IPS DF 6.9 (cell line): ENCODE data around the gene GLIS1.
"Not testable (repeated sequence)": the region's sequence is repeated elsewhere in the genome, so short reads cannot be mapped to it uniquely, and the experiment has no call there.

Experiments
- DNase-seq: peaks from one replicate; pipeline ENCODE4 v3.0.0-alpha.2; 2013; ENCODE audit warnings: low read depth, low spot score
- H3K27ac ChIP-seq: one replicate; pipeline ENCODE4 v1.5.1; 2013; ENCODE audit warnings: low read length, control low read depth
- H3K27me3 ChIP-seq: 2 replicates; pipeline ENCODE4 v1.6.1; 2013; ENCODE audit warnings: mild to moderate bottlenecking, low read length; ENCODE audit not compliant: control insufficient read depth, insufficient read depth
- H3K36me3 ChIP-seq: 2 replicates; pipeline ENCODE4 v1.6.1; 2013; ENCODE audit warnings: low read length; ENCODE audit not compliant: control insufficient read depth, insufficient read depth
- H3K4me1 ChIP-seq: 2 replicates; pipeline ENCODE4 v1.6.1; 2013; ENCODE audit warnings: low read length; ENCODE audit not compliant: control insufficient read depth, insufficient read depth
- H3K4me3 ChIP-seq: 2 replicates; pipeline ENCODE4 v1.5.1; 2013; ENCODE audit warnings: mild to moderate bottlenecking, low read length
- H3K9me3 ChIP-seq: 2 replicates; pipeline ENCODE4 v1.6.1; 2013; ENCODE audit warnings: low read length, inconsistent platforms; ENCODE audit not compliant: control insufficient read depth, insufficient read depth
- WGBS: extraction: QIAGEN DNeasy Blood & Tissue Kit; methylation state at CpG from one replicate; pipeline ENCODE4 v1.1.7; 2013; ENCODE audit warnings: mixed read lengths, missing lambda C conversion rate; ENCODE audit not compliant: insufficient read length, insufficient coverage; 5-methylcytosine and 5-hydroxymethylcytosine counted together

Gene GLIS1

GRCh38 chr1:53555620-53556326 lies 183.2 kb downstream of the GLIS1 start:
- not testable (repeated sequence) for H3K4me3 ChIP-seq, H3K36me3 ChIP-seq, H3K27me3 ChIP-seq, H3K9me3 ChIP-seq, H3K27ac ChIP-seq, DNase-seq
- peaks cover 12% of the 10 kb centered on the region for H3K4me1 ChIP-seq
- no CpG with 5 or more reads among the region's 2 CpGs for WGBS

- Histone ChIP-seq H3K27ac (no peak overlapping the region), H3K9me3 (no peaks in the 10 kb centered on the region), H3K36me3 (no peaks in the 10 kb centered on the region), H3K4me3 (no peak overlapping the region), H3K4me1 (peaks cover 12% of the 10 kb centered on the region), H3K27me3 (no peaks in the 10 kb centered on the region)
- no CpG with 5 or more reads among the region's 11 CpGs for WGBS
- no peak for DNase-seq
Observed at GRCh38 chr1:53554592-53555305, 184.2 kb downstream of the GLIS1 start.

- Histone ChIP-seq H3K4me3 (no peak overlapping the region), H3K9me3 (no peaks in the 10 kb centered on the region), H3K27me3 (no peaks in the 10 kb centered on the region), H3K4me1 (peaks cover 10% of the 10 kb centered on the region), H3K27ac (no peak overlapping the region), H3K36me3 (no peaks in the 10 kb centered on the region)
- WGBS = no CpG with 5 or more reads among the region's 8 CpGs
- DNase-seq = no peak
Observed at GRCh38 chr1:53553734-53554509, 185.0 kb downstream of the GLIS1 start.

- Histone ChIP-seq H3K27ac (no peak overlapping the region), H3K9me3 (no peaks in the 10 kb centered on the region), H3K4me3 (no peak overlapping the region), H3K27me3 (no peaks in the 10 kb centered on the region), H3K4me1 (peaks cover 10% of the 10 kb centered on the region), H3K36me3 (no peaks in the 10 kb centered on the region)
- no CpG with 5 or more reads among the region's 10 CpGs for WGBS
- no peak for DNase-seq
Observed at GRCh38 chr1:53552981-53553733, 185.8 kb downstream of the GLIS1 start.

- Histone ChIP-seq H3K27ac (no peak overlapping the region), H3K36me3 (no peaks in the 10 kb centered on the region), H3K9me3 (no peaks in the 10 kb centered on the region), H3K27me3 (no peaks in the 10 kb centered on the region), H3K4me1 (peaks cover 10% of the 10 kb centered on the region), H3K4me3 (no peak overlapping the region)
- no peak for DNase-seq
- no CpG with 5 or more reads among the region's 10 CpGs for WGBS
Observed at GRCh38 chr1:53552146-53552861, 186.7 kb downstream of the GLIS1 start.

DNA sequence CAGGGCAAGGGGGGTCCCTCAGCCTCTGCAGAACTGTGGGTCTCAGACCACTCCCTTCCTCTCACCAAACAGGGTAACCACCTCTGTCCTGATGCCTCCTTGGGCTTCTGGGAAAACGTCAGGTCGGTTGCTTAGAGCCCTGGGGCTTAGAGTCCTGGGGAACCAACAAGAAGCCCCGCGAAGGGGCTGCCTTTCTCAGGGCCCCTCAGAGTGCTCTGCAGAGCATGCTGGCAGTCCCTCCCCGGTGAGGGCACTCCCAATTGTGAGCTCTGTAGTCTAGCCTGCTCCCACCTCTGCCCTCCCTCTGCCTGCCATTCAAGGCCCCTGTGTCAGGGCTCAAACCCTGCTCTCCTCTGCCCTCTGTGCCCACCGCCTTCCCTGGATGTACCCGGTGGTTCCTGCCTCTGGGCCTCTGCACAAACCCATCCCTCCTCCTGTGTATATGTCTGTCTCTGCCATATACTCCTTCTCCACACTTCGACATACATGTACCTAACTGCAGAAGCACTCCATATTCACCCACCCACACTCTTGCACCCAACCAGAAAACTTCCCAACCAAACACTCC lies 187.5 kb downstream of the GLIS1 start:
- H3K4me3 ChIP-seq = no peak overlapping the region
- WGBS = no CpG with 5 or more reads among the region's 8 CpGs
- H3K27ac ChIP-seq = no peak overlapping the region
- DNase-seq = no peak
- H3K27me3 ChIP-seq = no peaks in the 10 kb centered on the region
- H3K36me3 ChIP-seq = no peaks in the 10 kb centered on the region
- no peaks in the 10 kb centered on the region for H3K9me3 ChIP-seq
- peaks cover 10% of the 10 kb centered on the region for H3K4me1 ChIP-seq

DNA sequence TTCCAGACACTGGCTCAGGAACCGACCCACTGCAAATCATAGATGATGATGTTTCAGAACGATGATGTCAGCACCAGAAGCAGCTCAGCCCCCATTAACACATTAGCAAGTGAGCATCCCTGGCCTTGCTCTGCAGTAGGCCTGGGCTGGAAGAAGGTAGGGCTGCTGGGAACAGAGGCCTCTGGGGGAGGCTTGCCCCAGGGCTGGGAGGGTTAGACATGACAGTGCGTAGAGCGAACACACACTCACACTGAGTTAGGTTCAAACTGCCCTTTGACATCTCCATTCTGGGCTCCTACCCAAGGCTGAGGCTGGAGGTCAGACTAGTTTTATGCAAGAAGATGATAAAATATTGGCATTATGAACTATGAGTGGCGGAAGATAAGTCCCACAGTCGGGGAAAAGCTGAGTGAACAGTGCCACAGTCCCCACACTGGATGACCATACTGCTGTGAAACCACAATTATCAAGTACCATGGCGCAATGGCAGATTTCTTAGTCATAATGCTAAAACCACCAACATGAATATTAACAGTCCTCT lies 188.7 kb downstream of the GLIS1 start:
- no peaks in the 10 kb centered on the region for H3K9me3 ChIP-seq
- DNase-seq = no peak
- H3K27me3 ChIP-seq = no peaks in the 10 kb centered on the region
- no CpG with 5 or more reads among the region's 7 CpGs for whole genome bisulfite sequencing
- peaks cover 10% of the 10 kb centered on the region for H3K4me1 ChIP-seq
- H3K36me3 ChIP-seq = no peaks in the 10 kb centered on the region
- no peak overlapping the region for H3K27ac ChIP-seq
- no peak overlapping the region for H3K4me3 ChIP-seq

DNA sequence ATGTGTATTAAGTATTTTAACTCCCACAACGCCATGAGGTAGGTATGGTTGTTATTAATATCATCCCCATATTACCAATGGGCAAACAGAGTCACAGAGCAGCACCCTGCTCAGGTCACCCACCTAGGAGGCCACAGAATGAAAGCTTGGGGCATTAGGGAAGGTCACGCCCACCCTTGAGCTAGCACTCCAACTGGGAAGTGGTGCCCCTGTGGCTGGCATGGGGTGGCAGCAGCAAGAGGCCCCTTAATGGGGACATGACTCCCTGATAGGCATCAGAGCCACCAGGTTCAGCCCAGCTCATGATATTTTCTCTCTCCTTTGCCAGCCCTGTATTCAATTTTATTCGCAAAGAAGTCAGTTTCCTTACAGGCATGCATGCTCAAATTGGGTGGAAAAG lies 189.2 kb downstream of the GLIS1 start:
- Histone ChIP-seq H3K9me3 (no peaks in the 10 kb centered on the region), H3K27ac (no peak overlapping the region), H3K4me1 (peaks cover 10% of the 10 kb centered on the region), H3K4me3 (no peak overlapping the region), H3K27me3 (no peaks in the 10 kb centered on the region), H3K36me3 (no peaks in the 10 kb centered on the region)
- no peak for DNase-seq
- WGBS = no CpG with 5 or more reads among the region's 3 CpGs

GRCh38 chr1:53549287-53549686 lies 189.7 kb downstream of the GLIS1 start:
- Histone ChIP-seq H3K4me1 (peaks cover 10% of the 10 kb centered on the region), H3K36me3 (no peaks in the 10 kb centered on the region), H3K4me3 (no peak overlapping the region), H3K27ac (no peak overlapping the region), H3K9me3 (no peaks in the 10 kb centered on the region), H3K27me3 (no peaks in the 10 kb centered on the region)
- no peak for DNase-seq
- no CpG with 5 or more reads among the region's 2 CpGs for WGBS
